Measurements from ENCODE around the gene UBAP1. TPM values are rescaled to one million over a fixed set of nuclear protein-coding genes. Genes with fewer than 3 reads are reported as not detected.

The UBAP1 gene
- total RNA-seq, 1 donor from 2014 or later, result 26.0 TPM

DNA sequence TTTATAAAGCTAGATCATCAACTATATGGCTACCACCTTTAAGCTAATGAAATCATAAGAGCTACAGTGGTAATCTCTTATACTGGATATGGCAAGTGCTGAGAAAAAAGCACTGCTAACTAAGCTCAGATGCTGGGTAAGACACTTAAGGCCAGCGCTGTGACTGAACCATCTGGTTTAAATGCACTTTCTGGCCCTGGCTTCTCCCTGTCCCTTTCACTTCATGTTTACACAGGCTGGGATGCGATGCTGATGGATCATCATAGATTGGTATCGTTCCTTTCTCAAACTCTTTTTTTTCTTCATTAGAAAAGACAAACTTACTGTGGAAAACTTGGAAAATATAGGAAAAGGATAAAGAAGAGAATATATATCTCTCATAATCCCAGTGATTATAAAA lies 97.9 kb downstream of the UBAP1 start:
- DNase-seq (ENCODE audit: low spot score in 2 of 2), result no peak
- Histone ChIP-seq H3K9me3 (no peaks in the 10 kb centered on the region), H3K27ac (no peak overlapping the region), H3K27me3 (no peaks in the 10 kb centered on the region), H3K36me3 (no peaks in the 10 kb centered on the region), H3K4me3 (no peak overlapping the region), H3K4me1 (no peaks in the 10 kb centered on the region)
- TF ChIP-seq, protein P1, sequence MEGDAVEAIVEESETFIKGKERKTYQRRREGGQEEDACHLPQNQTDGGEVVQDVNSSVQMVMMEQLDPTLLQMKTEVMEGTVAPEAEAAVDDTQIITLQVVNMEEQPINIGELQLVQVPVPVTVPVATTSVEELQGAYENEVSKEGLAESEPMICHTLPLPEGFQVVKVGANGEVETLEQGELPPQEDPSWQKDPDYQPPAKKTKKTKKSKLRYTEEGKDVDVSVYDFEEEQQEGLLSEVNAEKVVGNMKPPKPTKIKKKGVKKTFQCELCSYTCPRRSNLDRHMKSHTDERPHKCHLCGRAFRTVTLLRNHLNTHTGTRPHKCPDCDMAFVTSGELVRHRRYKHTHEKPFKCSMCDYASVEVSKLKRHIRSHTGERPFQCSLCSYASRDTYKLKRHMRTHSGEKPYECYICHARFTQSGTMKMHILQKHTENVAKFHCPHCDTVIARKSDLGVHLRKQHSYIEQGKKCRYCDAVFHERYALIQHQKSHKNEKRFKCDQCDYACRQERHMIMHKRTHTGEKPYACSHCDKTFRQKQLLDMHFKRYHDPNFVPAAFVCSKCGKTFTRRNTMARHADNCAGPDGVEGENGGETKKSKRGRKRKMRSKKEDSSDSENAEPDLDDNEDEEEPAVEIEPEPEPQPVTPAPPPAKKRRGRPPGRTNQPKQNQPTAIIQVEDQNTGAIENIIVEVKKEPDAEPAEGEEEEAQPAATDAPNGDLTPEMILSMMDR (IDR thresholded peaks at IDR 0.05), result no peak
- intact Hi-C loops (cut with DNase I), result no loop called here

DNA sequence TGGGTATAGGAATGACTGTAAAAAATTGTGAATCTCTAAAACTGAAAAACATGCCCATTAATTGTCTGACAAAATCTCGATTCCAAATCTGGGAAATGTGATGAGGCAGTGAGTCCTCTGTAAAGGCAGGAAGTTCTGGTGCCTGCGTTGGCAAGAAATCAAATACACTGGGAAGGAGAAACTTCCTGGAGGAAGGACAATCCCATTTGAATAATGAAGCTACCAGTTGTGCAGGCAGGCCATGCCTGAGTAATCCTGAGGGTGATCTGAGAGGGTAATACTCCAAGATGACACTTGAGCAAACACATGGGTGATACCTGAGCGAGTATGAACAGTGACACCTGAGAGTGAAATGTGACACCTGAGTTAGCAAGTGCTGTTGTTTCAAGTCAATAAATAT lies 100.6 kb downstream of the UBAP1 start:
- no peaks in the 10 kb centered on the region for H3K9me3 ChIP-seq
- no peak overlapping the region for H3K27ac ChIP-seq
- TF ChIP-seq, protein P1 (IDR thresholded peaks at IDR 0.05), result no peak
- intact Hi-C loops (cut with DNase I), result no loop called here
- H3K36me3 ChIP-seq, result no peaks in the 10 kb centered on the region
- H3K27me3 ChIP-seq, result no peaks in the 10 kb centered on the region
- no peak overlapping the region for H3K4me3 ChIP-seq
- no peaks in the 10 kb centered on the region for H3K4me1 ChIP-seq
- no peak for DNase-seq (ENCODE audit: low spot score in 2 of 2)

DNA sequence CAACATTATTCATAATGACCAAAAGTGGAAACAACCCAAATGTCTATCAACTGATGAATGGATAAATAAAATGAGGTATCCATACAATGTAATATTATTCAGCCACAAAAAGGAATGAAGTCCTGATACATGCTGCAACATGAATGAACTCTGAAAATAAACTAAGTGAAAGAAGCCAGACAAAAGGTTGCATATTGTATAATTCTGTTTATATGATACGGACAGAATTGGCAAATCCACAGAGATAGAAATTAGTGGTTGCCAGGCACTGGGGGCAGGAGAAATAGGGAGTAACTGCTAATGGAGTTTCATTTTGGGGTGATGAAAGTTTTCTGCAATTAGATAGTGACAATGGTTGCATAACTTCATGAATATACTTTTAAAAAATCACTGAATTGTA lies 103.3 kb downstream of the UBAP1 start:
- H3K4me1 ChIP-seq, result no peaks in the 10 kb centered on the region
- TF ChIP-seq, protein P1 (IDR thresholded peaks at IDR 0.05), result no peak
- H3K27me3 ChIP-seq, result no peaks in the 10 kb centered on the region
- H3K36me3 ChIP-seq, result no peaks in the 10 kb centered on the region
- intact Hi-C loops (cut with DNase I), result no loop called here
- H3K27ac ChIP-seq, result no peak overlapping the region
- H3K4me3 ChIP-seq, result no peak overlapping the region
- H3K9me3 ChIP-seq, result no peaks in the 10 kb centered on the region
- DNase-seq (ENCODE audit: low spot score in 2 of 2), result no peak

DNA sequence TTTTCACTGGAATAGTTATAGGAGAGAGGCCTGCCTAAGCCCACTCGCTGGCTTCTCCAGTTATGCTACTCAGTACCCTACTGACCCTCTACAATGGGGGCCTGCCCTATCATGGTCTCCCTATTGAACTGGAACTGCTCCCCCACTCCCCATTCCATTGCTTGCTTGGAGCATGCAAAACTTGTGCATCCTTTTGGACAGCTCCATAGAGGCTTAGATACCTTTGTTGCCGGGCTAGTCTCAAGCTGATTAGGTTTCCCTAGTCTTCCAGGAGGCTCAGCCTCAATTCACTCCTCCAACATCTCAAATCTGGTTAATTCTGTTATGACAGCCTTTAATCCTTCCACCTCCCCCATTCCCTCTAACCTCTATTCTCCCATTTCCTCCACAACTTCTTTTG lies 110.3 kb downstream of the UBAP1 start:
- Histone ChIP-seq H3K27ac (no peak overlapping the region), H3K4me1 (no peaks in the 10 kb centered on the region), H3K36me3 (no peaks in the 10 kb centered on the region), H3K4me3 (no peak overlapping the region), H3K9me3 (no peaks in the 10 kb centered on the region), H3K27me3 (no peaks in the 10 kb centered on the region)
- intact Hi-C loops (cut with DNase I), result no loop called here
- DNase-seq (ENCODE audit: low spot score in 2 of 2), result no peak
- TF ChIP-seq, protein P1 (IDR thresholded peaks at IDR 0.05), result no peak

DNA sequence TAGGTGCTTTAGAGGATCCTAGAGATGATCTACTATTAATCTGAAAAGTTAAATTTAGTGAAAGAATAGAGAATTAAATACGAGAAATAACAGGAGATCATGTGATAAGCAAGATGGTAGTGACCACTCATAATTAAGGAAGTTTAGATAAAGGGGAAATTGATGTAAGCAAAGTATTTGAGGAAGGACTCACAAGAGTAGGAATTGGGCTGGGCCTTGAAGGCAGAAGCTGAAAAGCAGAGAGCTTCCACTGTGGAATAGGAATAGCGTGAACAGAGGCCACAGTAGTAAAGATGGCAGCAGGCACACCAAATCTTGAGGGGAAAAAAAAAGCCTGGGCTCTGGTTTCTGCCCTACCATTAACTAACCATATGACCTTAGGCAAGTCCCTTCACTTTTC lies 112.2 kb downstream of the UBAP1 start:
- TF ChIP-seq, protein P1 (IDR thresholded peaks at IDR 0.05), result no peak
- Histone ChIP-seq H3K4me3 (no peak overlapping the region), H3K4me1 (no peaks in the 10 kb centered on the region), H3K27me3 (no peaks in the 10 kb centered on the region), H3K9me3 (no peaks in the 10 kb centered on the region), H3K36me3 (no peaks in the 10 kb centered on the region), H3K27ac (no peak overlapping the region)
- intact Hi-C loops (cut with DNase I), result no loop called here
- DNase-seq (ENCODE audit: low spot score in 2 of 2), result no peak

DNA sequence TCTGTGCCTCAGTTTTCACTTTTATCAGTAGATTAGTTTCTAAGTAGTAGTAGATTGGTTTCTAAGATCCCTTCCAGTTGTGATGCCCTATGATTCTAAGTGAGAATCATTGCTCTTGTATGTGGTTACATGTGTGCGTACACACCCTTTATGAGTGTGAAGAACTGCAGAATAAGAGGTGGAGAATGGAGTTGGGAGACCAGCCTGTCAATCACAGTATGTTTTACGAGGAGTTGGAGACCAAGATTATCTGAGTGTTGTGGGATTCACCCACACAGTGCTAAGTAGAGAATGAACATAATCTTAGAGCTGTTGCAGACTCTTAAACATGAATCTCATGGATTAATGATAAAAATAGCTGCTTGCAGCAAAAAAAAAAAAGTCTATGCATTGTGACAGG lies 112.6 kb downstream of the UBAP1 start:
- no peak for DNase-seq (ENCODE audit: low spot score in 2 of 2)
- Histone ChIP-seq H3K4me3 (no peak overlapping the region), H3K4me1 (no peaks in the 10 kb centered on the region), H3K36me3 (no peaks in the 10 kb centered on the region), H3K27ac (no peak overlapping the region), H3K27me3 (no peaks in the 10 kb centered on the region), H3K9me3 (no peaks in the 10 kb centered on the region)
- intact Hi-C loops (cut with DNase I), result no loop called here
- TF ChIP-seq, protein P1 (IDR thresholded peaks at IDR 0.05), result no peak
